ENCODE results near the gene ADAMTS14. TPM values are rescaled to one million over a fixed set of nuclear protein-coding genes. Genes with fewer than 3 reads are reported as not detected.

The ADAMTS14 gene
- total RNA-seq, 1 donor from 2014 or later, result 19.4 TPM

GRCh38 chr10:70678250-70678635, 5.9 kb downstream of the ADAMTS14 start:
- H3K4me3 Mint-ChIP-seq (ENCODE audit: unreplicated experiment), result no peak overlapping the region
- FAIRE-seq, result no peak
- peaks cover 31% of the 10 kb centered on the region for H3K4me1 ChIP-seq (ENCODE audit: insufficient read depth, low read length)

DNA sequence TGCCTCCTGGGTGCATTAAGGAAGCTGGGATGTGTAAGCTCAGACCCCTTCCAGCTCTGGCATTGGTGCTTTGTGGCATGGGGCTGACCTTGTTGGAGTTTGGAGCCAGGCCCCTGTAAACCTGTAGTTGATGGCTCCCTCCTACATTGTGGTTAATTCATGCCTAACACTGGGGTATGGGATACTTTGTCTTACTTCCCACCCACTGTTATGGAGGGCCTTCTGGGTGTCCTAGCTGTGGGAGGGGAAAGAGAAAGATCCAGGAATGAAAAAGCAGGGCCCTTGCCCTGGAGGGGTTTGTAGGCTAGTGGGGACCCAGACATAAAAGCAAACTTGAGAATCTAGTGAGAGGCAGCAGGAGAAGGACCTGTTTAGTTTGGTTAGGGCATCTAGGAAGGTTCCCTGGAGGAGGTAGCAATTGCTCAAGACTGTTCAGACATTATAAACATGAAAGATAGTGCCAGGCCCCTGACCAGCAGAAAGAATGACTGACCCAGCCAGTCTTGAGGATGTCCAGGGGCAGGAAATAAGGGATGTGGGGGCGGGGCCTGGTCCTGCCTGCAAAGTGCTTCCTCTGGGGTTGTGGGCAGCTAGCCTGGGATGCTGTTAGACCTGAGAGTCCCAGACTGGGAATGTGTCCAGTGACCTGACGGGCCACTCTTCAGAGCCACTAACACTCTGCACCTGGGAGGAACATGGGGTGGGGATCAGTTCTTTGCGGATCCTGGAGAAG, 6.6 kb downstream of the ADAMTS14 start:
- TF ChIP-seq CTCF (IDR thresholded peaks at IDR 0.05; ENCODE audit: insufficient read depth, low read depth, low read length) (no peak), EZH2 (IDR thresholded peaks at IDR 0.05; ENCODE audit: insufficient read depth, low read length) (no peak)
- peaks cover 34% of the 10 kb centered on the region for H3K4me1 Mint-ChIP-seq (ENCODE audit: low read depth, unreplicated experiment)

More at GRCh38 chr10:70678250-70678635, 5.9 kb downstream of the ADAMTS14 start:
- no peak overlapping the region for H3K9ac ChIP-seq (ENCODE audit: low read length)
- H3K27ac ChIP-seq (ENCODE audit: low read depth, low read length), result no peak overlapping the region
- H3K79me2 ChIP-seq (ENCODE audit: insufficient read depth, low read length), result peaks cover 71% of the 10 kb centered on the region
- peaks cover 14% of the 10 kb centered on the region for H3K36me3 Mint-ChIP-seq (ENCODE audit: low read depth, unreplicated experiment)
- no peaks in the 10 kb centered on the region for H3K9me3 Mint-ChIP-seq (ENCODE audit: unreplicated experiment)
- no peaks in the 10 kb centered on the region for H3K9me3 ChIP-seq (ENCODE audit: insufficient read depth, low read depth, low read length)
- H3K27ac Mint-ChIP-seq (ENCODE audit: unreplicated experiment), result no peak overlapping the region
- H3K27me3 Mint-ChIP-seq (ENCODE audit: low read depth, unreplicated experiment), result peaks cover 15% of the 10 kb centered on the region
- no peak overlapping the region for H3K4me2 ChIP-seq (ENCODE audit: low read length)
- no peak for DNase-seq (ENCODE audit: low read depth)
- peaks cover 2% of the 10 kb centered on the region for H3K36me3 ChIP-seq (ENCODE audit: insufficient read depth, low read length)
- H3K4me3 ChIP-seq (ENCODE audit: insufficient read depth, low read depth, low read length), result no peak overlapping the region
- H2AFZ ChIP-seq (ENCODE audit: low read depth, low read length), result no peak overlapping the region
- TF ChIP-seq EZH2 (IDR thresholded peaks at IDR 0.05; ENCODE audit: insufficient read depth, low read length) (no peak), CTCF (IDR thresholded peaks at IDR 0.05; ENCODE audit: insufficient read depth, low read depth, low read length) (no peak)
- no peaks in the 10 kb centered on the region for H3K27me3 ChIP-seq (ENCODE audit: insufficient read depth, low read length)
- peaks cover 45% of the 10 kb centered on the region for H4K20me1 ChIP-seq (ENCODE audit: insufficient read depth, low read length)
- H3K4me1 Mint-ChIP-seq (ENCODE audit: low read depth, unreplicated experiment), result peaks cover 38% of the 10 kb centered on the region

DNA sequence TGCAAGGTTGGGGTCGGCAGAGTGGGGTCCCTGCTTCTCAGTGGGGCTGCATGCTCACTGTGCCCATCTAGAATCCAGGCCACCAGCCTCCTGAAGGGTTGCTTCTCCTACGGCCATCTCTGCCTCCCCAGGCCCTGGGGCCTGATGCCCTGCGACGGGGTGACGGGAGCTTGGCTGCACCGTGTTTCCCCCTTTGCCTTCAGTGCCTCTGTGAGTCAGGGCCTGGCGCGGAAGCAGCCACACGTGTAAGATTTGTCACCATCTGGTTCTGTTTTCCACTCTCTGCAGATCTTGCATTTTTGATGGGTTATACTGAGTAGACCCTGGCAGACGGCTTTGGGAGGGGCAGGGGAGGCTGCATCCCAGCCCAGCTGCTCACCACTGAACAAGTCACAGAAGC, 7.2 kb downstream of the ADAMTS14 start:
- H3K27ac Mint-ChIP-seq (ENCODE audit: unreplicated experiment), result peak overlapping the region; percentile 72
- FAIRE-seq, result no peak
- peaks cover 15% of the 10 kb centered on the region for H3K27me3 Mint-ChIP-seq (ENCODE audit: low read depth, unreplicated experiment)
- TF ChIP-seq CTCF (IDR thresholded peaks at IDR 0.05; ENCODE audit: insufficient read depth, low read depth, low read length) (no peak), EZH2 (IDR thresholded peaks at IDR 0.05; ENCODE audit: insufficient read depth, low read length) (no peak)
- Histone ChIP-seq H3K4me2 (ENCODE audit: low read length) (peak overlapping the region; percentile 49), H3K9me3 (ENCODE audit: insufficient read depth, low read depth, low read length) (no peaks in the 10 kb centered on the region), H4K20me1 (ENCODE audit: insufficient read depth, low read length) (peaks cover 50% of the 10 kb centered on the region), H3K9ac (ENCODE audit: low read length) (no peak overlapping the region), H3K36me3 (ENCODE audit: insufficient read depth, low read length) (peaks cover 2% of the 10 kb centered on the region), H3K4me1 (ENCODE audit: insufficient read depth, low read length) (peaks cover 19% of the 10 kb centered on the region), H3K4me3 (ENCODE audit: insufficient read depth, low read depth, low read length) (no peak overlapping the region), H3K27me3 (ENCODE audit: insufficient read depth, low read length) (no peaks in the 10 kb centered on the region), H2AFZ (ENCODE audit: low read depth, low read length) (no peak overlapping the region), H3K27ac (ENCODE audit: low read depth, low read length) (no peak overlapping the region), H3K79me2 (ENCODE audit: insufficient read depth, low read length) (peaks cover 68% of the 10 kb centered on the region)
- peaks cover 20% of the 10 kb centered on the region for H3K36me3 Mint-ChIP-seq (ENCODE audit: low read depth, unreplicated experiment)
- H3K9me3 Mint-ChIP-seq (ENCODE audit: unreplicated experiment), result no peaks in the 10 kb centered on the region
- peak; percentile 81 for DNase-seq (ENCODE audit: low read depth)
- no peak overlapping the region for H3K4me3 Mint-ChIP-seq (ENCODE audit: unreplicated experiment)
- peaks cover 31% of the 10 kb centered on the region for H3K4me1 Mint-ChIP-seq (ENCODE audit: low read depth, unreplicated experiment)

More for the DNA sequence above, 6.6 kb downstream of the ADAMTS14 start:
- peaks cover 74% of the 10 kb centered on the region for H3K79me2 ChIP-seq (ENCODE audit: insufficient read depth, low read length)
- H3K36me3 ChIP-seq (ENCODE audit: insufficient read depth, low read length), result peaks cover 2% of the 10 kb centered on the region
- H3K4me1 ChIP-seq (ENCODE audit: insufficient read depth, low read length), result peaks cover 25% of the 10 kb centered on the region
- peaks cover 52% of the 10 kb centered on the region for H4K20me1 ChIP-seq (ENCODE audit: insufficient read depth, low read length)
- no peak overlapping the region for H3K4me3 ChIP-seq (ENCODE audit: insufficient read depth, low read depth, low read length)
- Mint-ChIP-seq H3K9me3 (ENCODE audit: unreplicated experiment) (no peaks in the 10 kb centered on the region), H3K4me3 (ENCODE audit: unreplicated experiment) (no peak overlapping the region), H3K27ac (ENCODE audit: unreplicated experiment) (peak overlapping the region; percentile 18), H3K27me3 (ENCODE audit: low read depth, unreplicated experiment) (peaks cover 15% of the 10 kb centered on the region), H3K36me3 (ENCODE audit: low read depth, unreplicated experiment) (peaks cover 17% of the 10 kb centered on the region)
- DNase-seq (ENCODE audit: low read depth) (no peak), FAIRE-seq (no peak)
- H2AFZ ChIP-seq (ENCODE audit: low read depth, low read length), result no peak overlapping the region
- no peaks in the 10 kb centered on the region for H3K27me3 ChIP-seq (ENCODE audit: insufficient read depth, low read length)
- H3K4me2 ChIP-seq (ENCODE audit: low read length), result peak overlapping the region; percentile 49
- H3K9ac ChIP-seq (ENCODE audit: low read length), result no peak overlapping the region
- no peaks in the 10 kb centered on the region for H3K9me3 ChIP-seq (ENCODE audit: insufficient read depth, low read depth, low read length)
- H3K27ac ChIP-seq (ENCODE audit: low read depth, low read length), result no peak overlapping the region

Data from astrocyte (in vitro differentiated cells and primary cell).